Caco-2 (cell line): Measurements from ENCODE around the gene PPARA. TPM values are rescaled to one million over a fixed set of nuclear protein-coding genes. Genes with fewer than 3 reads are reported as not detected.
A peak's percentile ranks its signal among the peaks of the same experiment; 100 is the strongest.

Source experiments
- BruUV-seq: library from RNA; stranded (reverse); fragments of 400-500 nt; replicated peaks from 2 replicates; lab custom pipeline; 2021; lab: Mats Ljungman, UMichigan
- CTCF ChIA-PET: fragments of 300-600 bp; sonication (Branson Sonifier 250); formaldehyde crosslinking; loops from one replicate; lab custom pipeline; 2022; ENCODE audit warnings: antibody characterized with exemption; lab: Charles Lee
- POLR2A ChIA-PET: fragments of 300-600 bp; sonication (Branson Sonifier 250); formaldehyde crosslinking; loops from one replicate; lab custom pipeline; 2022; ENCODE audit warnings: antibody characterized with exemption; lab: Charles Lee
- DNase-seq, 2 experiments: peaks; one replicate each; pipeline versions ENCODE4 v3.0.0 to v3.0.0-alpha.2; 2020 to 2022
- H3K27me3 ChIP-seq: replicated peaks from 2 replicates; pipeline ENCODE4 v1.6.0; 2011; ENCODE audit warnings: low read length; ENCODE audit not compliant: control insufficient read depth, insufficient read depth
- H3K36me3 ChIP-seq: 2 replicates; pipeline ENCODE4 v1.5.1; 2011; ENCODE audit warnings: low read length; ENCODE audit not compliant: control insufficient read depth, insufficient read depth
- H3K4me1 ChIP-seq: fragments of 250-450 bp; sonication (Bioruptor Pico); 2 replicates; pipeline ENCODE4 v1.5.1; 2020; ENCODE audit warnings: mild to moderate bottlenecking
- H3K4me3 ChIP-seq: 2 replicates; pipeline ENCODE4 v1.5.1; 2011; ENCODE audit warnings: low read depth, mild to moderate bottlenecking, control low read depth, low read length
- H3K9me3 ChIP-seq: fragments of 250-450 bp; sonication (Bioruptor Pico); 2 replicates; pipeline ENCODE4 v1.5.1; 2020; ENCODE audit warnings: mild to moderate bottlenecking, moderate library complexity
- H3K27ac Mint-ChIP-seq: one replicate; pipeline ENCODE4 v1.8.0; 2022; ENCODE audit warnings: mixed read lengths; ENCODE audit not compliant: unreplicated experiment
- H3K27me3 Mint-ChIP-seq: one replicate; pipeline ENCODE4 v1.8.0; 2022; ENCODE audit warnings: mixed read lengths; ENCODE audit not compliant: insufficient read depth, unreplicated experiment
- H3K36me3 Mint-ChIP-seq: one replicate; pipeline ENCODE4 v1.8.0; 2022; ENCODE audit warnings: mild to moderate bottlenecking, mixed read lengths; ENCODE audit not compliant: insufficient read depth, unreplicated experiment
- H3K4me1 Mint-ChIP-seq: one replicate; pipeline ENCODE4 v1.8.0; 2022; ENCODE audit warnings: low read depth, mixed read lengths; ENCODE audit not compliant: unreplicated experiment
- H3K4me3 Mint-ChIP-seq: one replicate; pipeline ENCODE4 v1.8.0; 2022; ENCODE audit warnings: mild to moderate bottlenecking, moderate library complexity, mixed read lengths; ENCODE audit not compliant: unreplicated experiment
- H3K9me3 Mint-ChIP-seq: one replicate; pipeline ENCODE4 v1.8.0; 2022; ENCODE audit warnings: mixed read lengths; ENCODE audit not compliant: unreplicated experiment
- intact Hi-C: fragments of 100-400 bp; cut with micrococcal nuclease; formaldehyde crosslinking; loops from one replicate; pipeline ENCODE4 v1.10.0; 2022; ENCODE audit not compliant: unreplicated experiment
- total RNA-seq: library from RNA; stranded (reverse); gene quantifications from 2 replicates; pipeline ENCODE4 v1.2.3, GENCODE V29; 2022
- TF ChIP-seq, protein P1 (sequence below), 2 experiments: fragments of 200-600 bp in 1 of 2; IDR thresholded peaks; 1 replicate in 1 of 2; 2 replicates in 1 of 2; pipeline versions ENCODE4 v1.5.1 to v1.8.0; 2011 to 2022; ENCODE audit warnings: antibody characterized with exemption in 1 of 2, control low read depth in 1 of 2, inconsistent platforms in 1 of 2, low read depth in 1 of 2, low read length in 1 of 2, mild to moderate bottlenecking in 1 of 2, moderate library complexity in 1 of 2; ENCODE audit not compliant: insufficient read depth in 1 of 2, severe bottlenecking in 1 of 2, unreplicated experiment in 1 of 2

PPARA gene
- total RNA-seq, 1 experiment from 2014 or later, result 13.4 TPM

GRCh38 chr22:46201059-46201757 lies 50.9 kb downstream of the PPARA start:
- POLR2A ChIA-PET, result interaction anchor here (0.6 kb wide), 1 partner anchor 38 kb away, joined by 6 read pairs; no protein-coding TSS in a partner anchor
- Mint-ChIP-seq H3K9me3 (no peaks in the 10 kb centered on the region), H3K4me1 (no peaks in the 10 kb centered on the region), H3K27me3 (no peaks in the 10 kb centered on the region), H3K4me3 (no peak overlapping the region), H3K36me3 (peaks cover 6% of the 10 kb centered on the region), H3K27ac (no peak overlapping the region)
- intact Hi-C loops, result no loop called here
- BruUV-seq, result no TSS peak
- H3K4me1 ChIP-seq, result no peaks in the 10 kb centered on the region
- H3K9me3 ChIP-seq, result no peaks in the 10 kb centered on the region
- peak; percentile 8 to 44 for DNase-seq
- no peak overlapping the region for H3K4me3 ChIP-seq
- H3K36me3 ChIP-seq, result peaks cover 2% of the 10 kb centered on the region; the same call in 1 of the 2 replicates
- TF ChIP-seq, protein P1, sequence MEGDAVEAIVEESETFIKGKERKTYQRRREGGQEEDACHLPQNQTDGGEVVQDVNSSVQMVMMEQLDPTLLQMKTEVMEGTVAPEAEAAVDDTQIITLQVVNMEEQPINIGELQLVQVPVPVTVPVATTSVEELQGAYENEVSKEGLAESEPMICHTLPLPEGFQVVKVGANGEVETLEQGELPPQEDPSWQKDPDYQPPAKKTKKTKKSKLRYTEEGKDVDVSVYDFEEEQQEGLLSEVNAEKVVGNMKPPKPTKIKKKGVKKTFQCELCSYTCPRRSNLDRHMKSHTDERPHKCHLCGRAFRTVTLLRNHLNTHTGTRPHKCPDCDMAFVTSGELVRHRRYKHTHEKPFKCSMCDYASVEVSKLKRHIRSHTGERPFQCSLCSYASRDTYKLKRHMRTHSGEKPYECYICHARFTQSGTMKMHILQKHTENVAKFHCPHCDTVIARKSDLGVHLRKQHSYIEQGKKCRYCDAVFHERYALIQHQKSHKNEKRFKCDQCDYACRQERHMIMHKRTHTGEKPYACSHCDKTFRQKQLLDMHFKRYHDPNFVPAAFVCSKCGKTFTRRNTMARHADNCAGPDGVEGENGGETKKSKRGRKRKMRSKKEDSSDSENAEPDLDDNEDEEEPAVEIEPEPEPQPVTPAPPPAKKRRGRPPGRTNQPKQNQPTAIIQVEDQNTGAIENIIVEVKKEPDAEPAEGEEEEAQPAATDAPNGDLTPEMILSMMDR (IDR thresholded peaks at IDR 0.05; ENCODE audit: insufficient read depth in 1 of 2, low read depth in 1 of 2, low read length in 1 of 2, severe bottlenecking in 1 of 2, unreplicated experiment in 1 of 2), result no peak
- CTCF ChIA-PET, result no interaction called here
- no peaks in the 10 kb centered on the region for H3K27me3 ChIP-seq

GRCh38 chr22:46202897-46203600 lies 52.7 kb downstream of the PPARA start:
- no peak overlapping the region for H3K4me3 ChIP-seq
- H3K36me3 ChIP-seq, result peaks cover 2% of the 10 kb centered on the region; the same call in 1 of the 2 replicates
- BruUV-seq, result no TSS peak
- Mint-ChIP-seq H3K4me3 (no peak overlapping the region), H3K36me3 (peaks cover 6% of the 10 kb centered on the region), H3K9me3 (no peaks in the 10 kb centered on the region), H3K4me1 (no peaks in the 10 kb centered on the region), H3K27ac (peak overlapping the region; percentile 25), H3K27me3 (no peaks in the 10 kb centered on the region)
- no peaks in the 10 kb centered on the region for H3K27me3 ChIP-seq
- TF ChIP-seq, protein P1 (IDR thresholded peaks at IDR 0.05; ENCODE audit: insufficient read depth in 1 of 2, low read depth in 1 of 2, low read length in 1 of 2, severe bottlenecking in 1 of 2, unreplicated experiment in 1 of 2), result no peak
- peaks cover 4% of the 10 kb centered on the region; the same call in 1 of the 2 replicates for H3K9me3 ChIP-seq
- ChIA-PET POLR2A (no interaction called here), CTCF (no interaction called here)
- DNase-seq, result no peak
- intact Hi-C loops, result no loop called here
- no peaks in the 10 kb centered on the region for H3K4me1 ChIP-seq

- intact Hi-C loops, result no loop called here
- no peak overlapping the region for H3K27ac Mint-ChIP-seq
- H3K27me3 Mint-ChIP-seq, result no peaks in the 10 kb centered on the region
- Histone ChIP-seq H3K36me3 (peaks cover 2% of the 10 kb centered on the region; the same call in 1 of the 2 replicates), H3K4me3 (no peak overlapping the region), H3K4me1 (no peaks in the 10 kb centered on the region), H3K9me3 (peaks cover 7% of the 10 kb centered on the region), H3K27me3 (no peaks in the 10 kb centered on the region)
- peak in 1 of 2 experiments; percentile 51 for DNase-seq
- ChIA-PET CTCF (no interaction called here), POLR2A (no interaction called here)
- TF ChIP-seq, protein P1 (IDR thresholded peaks at IDR 0.05; ENCODE audit: insufficient read depth in 1 of 2, low read depth in 1 of 2, low read length in 1 of 2, severe bottlenecking in 1 of 2, unreplicated experiment in 1 of 2), result no peak
- peaks cover 5% of the 10 kb centered on the region for H3K9me3 Mint-ChIP-seq
- no peaks in the 10 kb centered on the region for H3K4me1 Mint-ChIP-seq
- no TSS peak for BruUV-seq
- peaks cover 9% of the 10 kb centered on the region for H3K36me3 Mint-ChIP-seq
- no peak overlapping the region for H3K4me3 Mint-ChIP-seq
Measured at GRCh38 chr22:46203601-46203980, 53.3 kb downstream of the PPARA start.
